ENCODE results near the gene ZC3H10.
"Not testable (repeated sequence)": the region's sequence is repeated elsewhere in the genome, so short reads cannot be mapped to it uniquely, and the experiment has no call there.

DNA sequence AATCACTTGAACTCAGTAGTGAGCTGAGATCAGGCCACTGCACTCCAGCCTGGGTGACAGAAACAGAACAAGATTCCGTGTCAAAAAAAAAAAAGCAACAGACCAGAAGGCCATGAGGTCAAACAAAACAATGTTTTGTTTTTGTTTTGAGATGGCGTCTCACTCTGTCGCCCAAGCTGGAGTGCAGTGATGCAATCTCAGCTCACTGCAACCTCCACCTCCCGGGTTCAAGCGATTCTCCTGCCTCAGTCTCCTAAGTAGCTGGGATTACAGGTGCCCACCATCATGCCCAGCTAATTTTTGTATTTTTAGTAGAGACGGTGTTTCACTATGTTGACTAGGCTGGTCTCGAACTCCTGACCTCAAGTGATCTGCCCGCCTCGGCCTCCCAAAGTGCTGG, 40.1 kb upstream of the ZC3H10 start:
- TF ChIP-seq, protein P1, sequence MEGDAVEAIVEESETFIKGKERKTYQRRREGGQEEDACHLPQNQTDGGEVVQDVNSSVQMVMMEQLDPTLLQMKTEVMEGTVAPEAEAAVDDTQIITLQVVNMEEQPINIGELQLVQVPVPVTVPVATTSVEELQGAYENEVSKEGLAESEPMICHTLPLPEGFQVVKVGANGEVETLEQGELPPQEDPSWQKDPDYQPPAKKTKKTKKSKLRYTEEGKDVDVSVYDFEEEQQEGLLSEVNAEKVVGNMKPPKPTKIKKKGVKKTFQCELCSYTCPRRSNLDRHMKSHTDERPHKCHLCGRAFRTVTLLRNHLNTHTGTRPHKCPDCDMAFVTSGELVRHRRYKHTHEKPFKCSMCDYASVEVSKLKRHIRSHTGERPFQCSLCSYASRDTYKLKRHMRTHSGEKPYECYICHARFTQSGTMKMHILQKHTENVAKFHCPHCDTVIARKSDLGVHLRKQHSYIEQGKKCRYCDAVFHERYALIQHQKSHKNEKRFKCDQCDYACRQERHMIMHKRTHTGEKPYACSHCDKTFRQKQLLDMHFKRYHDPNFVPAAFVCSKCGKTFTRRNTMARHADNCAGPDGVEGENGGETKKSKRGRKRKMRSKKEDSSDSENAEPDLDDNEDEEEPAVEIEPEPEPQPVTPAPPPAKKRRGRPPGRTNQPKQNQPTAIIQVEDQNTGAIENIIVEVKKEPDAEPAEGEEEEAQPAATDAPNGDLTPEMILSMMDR (IDR thresholded peaks at IDR 0.05): not testable (repeated sequence)
- not testable (repeated sequence) for TF ChIP-seq POLR2AphosphoS5 (IDR thresholded peaks at IDR 0.05)

All from breast epithelium (tissue), 3 donors.